ENCODE results near the gene KCNF1.
"Not testable (repeated sequence)": the region's sequence is repeated elsewhere in the genome, so short reads cannot be mapped to it uniquely, and the experiment has no call there.

KCNF1 gene

GRCh38 chr2:10940596-10940995 lies 28.9 kb downstream of the KCNF1 start:
- no peak for DNase-seq (ENCODE audit: low spot score)

GRCh38 chr2:10941383-10941782 lies 29.6 kb downstream of the KCNF1 start:
- DNase-seq (ENCODE audit: low spot score) = no peak

- DNase-seq (ENCODE audit: low spot score) = no peak
Measured at GRCh38 chr2:10944799-10945198, 33.1 kb downstream of the KCNF1 start.

GRCh38 chr2:10946394-10946793 lies 34.7 kb downstream of the KCNF1 start:
- no peak for DNase-seq (ENCODE audit: low spot score)

GRCh38 chr2:10947005-10947440 lies 35.3 kb downstream of the KCNF1 start:
- peak; percentile 52 for DNase-seq (ENCODE audit: low spot score)

- DNase-seq (ENCODE audit: low spot score) = no peak
Measured at GRCh38 chr2:10947446-10948187, 35.9 kb downstream of the KCNF1 start.

GRCh38 chr2:10948188-10948564 lies 36.4 kb downstream of the KCNF1 start:
- no peak for DNase-seq (ENCODE audit: low spot score)

- DNase-seq (ENCODE audit: low spot score) = no peak
Measured at GRCh38 chr2:10948606-10949230, 37.0 kb downstream of the KCNF1 start.

- no peak for DNase-seq (ENCODE audit: low spot score)
Measured at GRCh38 chr2:10949835-10950234, 38.1 kb downstream of the KCNF1 start.

GRCh38 chr2:10951558-10952414 lies 40.1 kb downstream of the KCNF1 start:
- DNase-seq (ENCODE audit: low spot score) = no peak

- DNase-seq (ENCODE audit: low spot score) = no peak
Measured at GRCh38 chr2:10954416-10954815, 42.7 kb downstream of the KCNF1 start.

GRCh38 chr2:10954856-10955818 lies 43.4 kb downstream of the KCNF1 start:
- DNase-seq (ENCODE audit: low spot score) = no peak

- no peak for DNase-seq (ENCODE audit: low spot score)
Measured at GRCh38 chr2:10956006-10956790, 44.5 kb downstream of the KCNF1 start.

GRCh38 chr2:10957391-10957790 lies 45.7 kb downstream of the KCNF1 start:
- peak; percentile 49 for DNase-seq (ENCODE audit: low spot score)

- not testable (repeated sequence) for DNase-seq (ENCODE audit: low spot score)
Measured at GRCh38 chr2:10958452-10958851, 46.7 kb downstream of the KCNF1 start.

GRCh38 chr2:10960606-10961489 lies 49.1 kb downstream of the KCNF1 start:
- DNase-seq (ENCODE audit: low spot score) = no peak

- no peak for DNase-seq (ENCODE audit: low spot score)
Measured at GRCh38 chr2:10961490-10961875, 49.7 kb downstream of the KCNF1 start.

- DNase-seq (ENCODE audit: low spot score) = no peak
Measured at GRCh38 chr2:10962004-10962403, 50.3 kb downstream of the KCNF1 start.

- DNase-seq (ENCODE audit: low spot score) = no peak
Measured at GRCh38 chr2:10963155-10963554, 51.4 kb downstream of the KCNF1 start.
